Neural cell (in vitro differentiated cells): Measurements from ENCODE around the gene BICRA. TPM values are rescaled to one million over a fixed set of nuclear protein-coding genes. Genes with fewer than 3 reads are reported as not detected.
A peak's percentile ranks its signal among the peaks of the same experiment; 100 is the strongest.

Experiments used
- H2AFZ ChIP-seq: fragments of 200-600, 300-800 bp; sonication (generic), shearing (Covaris generic); 2 replicates; pipeline ENCODE4 v1.6.0; 2014; ENCODE audit warnings: low read depth, mild to moderate bottlenecking, antibody characterized with exemption, low read length, moderate library complexity
- H3F3A ChIP-seq: fragments of 200-600 bp; shearing (Covaris generic); 2 replicates; pipeline ENCODE4 v1.6.1; 2016; ENCODE audit warnings: mild to moderate bottlenecking, moderate library complexity, mixed read lengths, antibody characterized with exemption, low read length; ENCODE audit not compliant: insufficient read depth, poor library complexity, severe bottlenecking
- H3K27ac ChIP-seq: fragments of 200-600, 300-800 bp; sonication (generic), shearing (Covaris generic); 2 replicates; pipeline ENCODE4 v1.5.1; 2014; ENCODE audit warnings: mild to moderate bottlenecking, low read length, moderate library complexity
- H3K27me3 ChIP-seq: fragments of 300-800, 200-600 bp; sonication (generic), shearing (Covaris generic); 2 replicates; pipeline ENCODE4 v1.6.0; 2014; ENCODE audit warnings: mild to moderate bottlenecking, low read depth, low read length, moderate library complexity; ENCODE audit not compliant: insufficient read depth
- H3K36me3 ChIP-seq: fragments of 300-800, 200-600 bp; sonication (generic), shearing (Covaris generic); 2 replicates; pipeline ENCODE4 v1.5.1; 2014; ENCODE audit warnings: mild to moderate bottlenecking, antibody characterized with exemption, low read length, moderate library complexity; ENCODE audit not compliant: insufficient read depth
- H3K4me2 ChIP-seq: fragments of 300-800, 200-600 bp; sonication (generic), shearing (Covaris generic); 2 replicates; pipeline ENCODE4 v1.6.0; 2014; ENCODE audit warnings: mild to moderate bottlenecking, low read length
- H3K4me3 ChIP-seq: fragments of 300-800, 200-600 bp; sonication (generic), shearing (Covaris generic); 2 replicates; pipeline ENCODE4 v1.5.1; 2014; ENCODE audit warnings: mild to moderate bottlenecking, low read length, moderate library complexity
- H3K79me2 ChIP-seq: fragments of 200-600 bp; shearing (Covaris generic); replicated peaks from 2 replicates; pipeline ENCODE4 v1.6.0; 2014; ENCODE audit warnings: mild to moderate bottlenecking, low read length, moderate library complexity; ENCODE audit not compliant: insufficient read depth
- H3K9ac ChIP-seq: fragments of 300-800, 200-600 bp; sonication (generic), shearing (Covaris generic); 2 replicates; pipeline ENCODE4 v1.6.1; 2016; ENCODE audit warnings: mild to moderate bottlenecking, low read length, mixed read lengths
- H3K9me2 ChIP-seq: fragments of 200-600 bp; shearing (Covaris generic); 2 replicates; pipeline ENCODE4 v1.6.1; 2016; ENCODE audit warnings: mild to moderate bottlenecking, low read length, mixed read lengths; ENCODE audit not compliant: insufficient read depth
- H3K9me3 ChIP-seq: fragments of 200-600, 300-800 bp; sonication (generic), shearing (Covaris generic); 2 replicates; pipeline ENCODE4 v1.6.1; 2016; ENCODE audit warnings: mild to moderate bottlenecking, mixed run types, low read length, moderate library complexity, mixed read lengths
- H4K20me1 ChIP-seq: fragments of 200-600 bp; shearing (Covaris generic); 2 replicates; pipeline ENCODE4 v1.6.1; 2016; ENCODE audit warnings: mild to moderate bottlenecking, mixed run types; ENCODE audit not compliant: insufficient read depth
- EP300 ChIP-seq: fragments of 450-650 bp; conservative IDR thresholded peaks from 2 replicates; pipeline ENCODE4 v1.6.1; 2014; ENCODE audit warnings: antibody characterized with exemption, mild to moderate bottlenecking, moderate library complexity; ENCODE audit not compliant: poor library complexity, severe bottlenecking
- EZH2 ChIP-seq: fragments of 200-600, 300-800 bp; shearing (Covaris generic), sonication (generic); IDR thresholded peaks from 2 replicates; pipeline ENCODE4 v1.6.1; 2014; ENCODE audit warnings: antibody characterized with exemption, low read length, borderline replicate concordance, mild to moderate bottlenecking; ENCODE audit not compliant: insufficient read depth, poor library complexity, severe bottlenecking
- MXI1 ChIP-seq: fragments of 450-650 bp; conservative IDR thresholded peaks from 2 replicates; pipeline ENCODE4 v1.6.1; 2014; ENCODE audit warnings: antibody characterized with exemption, mild to moderate bottlenecking; ENCODE audit not compliant: poor library complexity, severe bottlenecking
- POLR2AphosphoS5 ChIP-seq: IDR thresholded peaks from 2 replicates; pipeline ENCODE4 v1.6.1; 2012
- RAD21 ChIP-seq: fragments of 450-650 bp; conservative IDR thresholded peaks from 2 replicates; pipeline ENCODE4 v1.6.1; 2014; ENCODE audit warnings: antibody characterized with exemption, mild to moderate bottlenecking, moderate library complexity
- SMC3 ChIP-seq: fragments of 450-650 bp; conservative IDR thresholded peaks from 2 replicates; pipeline ENCODE4 v1.6.1; 2014; ENCODE audit warnings: antibody characterized with exemption, mild to moderate bottlenecking, moderate library complexity; ENCODE audit not compliant: poor library complexity
- TAF1 ChIP-seq: IDR thresholded peaks from 2 replicates; pipeline ENCODE4 v1.6.1; 2012; ENCODE audit warnings: low read depth
- polyA minus RNA-seq: library from RNA; depleted of rRNA, polyadenylated mRNA; stranded (reverse); fragments of >200 nt; gene quantifications from 2 replicates; pipeline ENCODE4 v1.2.3, GENCODE V29; 2014
- polyA plus RNA-seq: library from polyadenylated mRNA; depleted of rRNA; stranded (reverse); fragments of >200 nt; gene quantifications from 2 replicates; pipeline ENCODE4 v1.2.3, GENCODE V29; 2014
- TF ChIP-seq, protein P1 (sequence below): IDR thresholded peaks from 2 replicates; pipeline ENCODE4 v1.6.1; 2012; ENCODE audit warnings: borderline replicate concordance
- TF ChIP-seq, protein P2 (sequence below): fragments of 450-650 bp; IDR thresholded peaks from 2 replicates; pipeline ENCODE4 v1.5.1; 2014; ENCODE audit warnings: antibody characterized with exemption, mild to moderate bottlenecking, moderate library complexity; ENCODE audit not compliant: poor library complexity, severe bottlenecking

BICRA gene
- polyA plus RNA-seq (0.11 and 3.4 TPM in 2 replicates), polyA minus RNA-seq (17.0 and 20.4 TPM in 2 replicates)

DNA sequence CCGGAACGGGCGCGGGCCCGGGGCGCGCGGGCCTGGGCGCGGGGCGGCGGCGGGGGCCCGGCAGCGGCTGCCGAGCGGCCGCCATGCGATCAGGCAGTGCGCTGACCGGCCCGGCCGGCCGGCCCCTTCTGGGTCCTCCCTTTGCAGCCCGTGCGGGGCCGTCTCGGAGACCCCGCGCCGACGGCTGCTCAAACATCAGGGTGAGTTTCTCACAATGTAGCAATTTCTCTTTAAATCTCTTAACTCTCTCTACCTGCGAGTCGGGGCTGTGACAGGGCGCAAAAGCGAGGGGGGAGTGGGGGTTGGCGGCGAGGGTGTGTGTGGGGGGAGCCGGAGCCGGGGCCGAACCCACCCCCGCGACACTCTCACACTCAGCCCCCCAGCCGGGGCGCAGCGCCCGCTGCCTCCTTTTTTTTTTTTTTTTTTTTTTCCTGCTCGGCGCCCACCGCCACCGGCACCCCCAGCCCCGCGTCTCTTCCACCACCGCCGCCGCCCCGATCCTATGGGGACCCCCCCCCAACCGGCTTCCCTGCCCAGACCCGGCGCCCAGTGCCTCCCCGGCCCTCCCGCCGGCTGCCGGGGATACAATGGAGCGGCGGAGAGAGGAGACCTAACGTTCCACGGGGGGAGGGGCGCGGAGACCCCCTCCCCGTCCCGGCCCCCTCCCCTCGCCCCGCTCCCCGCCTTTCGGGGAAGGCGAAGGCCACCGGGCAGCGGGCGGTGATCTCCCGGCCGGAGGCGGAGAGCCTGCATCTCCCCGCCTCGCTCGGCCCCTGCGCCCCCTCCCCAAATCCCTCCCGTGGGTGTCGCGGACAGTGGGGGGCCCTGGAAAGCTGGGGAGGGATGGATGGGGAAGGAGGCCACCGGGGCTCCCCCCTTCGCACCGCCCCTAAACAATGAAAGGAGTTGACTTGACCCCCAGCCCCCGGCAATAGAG, at the start of gene BICRA:
BICRA (plus strand) TSS at position 166 of the 937 bp plus-strand sequence. CDS start 64,441 bp downstream, outside the sequence.
- H3K79me2 ChIP-seq: peaks cover 48% of the 10 kb centered on the region
- H3K4me3 ChIP-seq: peak within 1 kb of the TSS; percentile 100
- peak within 1 kb of the TSS; percentile 95 for H3K4me2 ChIP-seq
- peak within 1 kb of the TSS; percentile 98 for H3K9ac ChIP-seq
- H3K27ac ChIP-seq: peak within 1 kb of the TSS; percentile 98
- TF ChIP-seq EZH2 (no peak), TAF1 (peak; percentile 29), SMC3 (no peak), POLR2AphosphoS5 (peak; percentile 74)
- TF ChIP-seq, protein P1, sequence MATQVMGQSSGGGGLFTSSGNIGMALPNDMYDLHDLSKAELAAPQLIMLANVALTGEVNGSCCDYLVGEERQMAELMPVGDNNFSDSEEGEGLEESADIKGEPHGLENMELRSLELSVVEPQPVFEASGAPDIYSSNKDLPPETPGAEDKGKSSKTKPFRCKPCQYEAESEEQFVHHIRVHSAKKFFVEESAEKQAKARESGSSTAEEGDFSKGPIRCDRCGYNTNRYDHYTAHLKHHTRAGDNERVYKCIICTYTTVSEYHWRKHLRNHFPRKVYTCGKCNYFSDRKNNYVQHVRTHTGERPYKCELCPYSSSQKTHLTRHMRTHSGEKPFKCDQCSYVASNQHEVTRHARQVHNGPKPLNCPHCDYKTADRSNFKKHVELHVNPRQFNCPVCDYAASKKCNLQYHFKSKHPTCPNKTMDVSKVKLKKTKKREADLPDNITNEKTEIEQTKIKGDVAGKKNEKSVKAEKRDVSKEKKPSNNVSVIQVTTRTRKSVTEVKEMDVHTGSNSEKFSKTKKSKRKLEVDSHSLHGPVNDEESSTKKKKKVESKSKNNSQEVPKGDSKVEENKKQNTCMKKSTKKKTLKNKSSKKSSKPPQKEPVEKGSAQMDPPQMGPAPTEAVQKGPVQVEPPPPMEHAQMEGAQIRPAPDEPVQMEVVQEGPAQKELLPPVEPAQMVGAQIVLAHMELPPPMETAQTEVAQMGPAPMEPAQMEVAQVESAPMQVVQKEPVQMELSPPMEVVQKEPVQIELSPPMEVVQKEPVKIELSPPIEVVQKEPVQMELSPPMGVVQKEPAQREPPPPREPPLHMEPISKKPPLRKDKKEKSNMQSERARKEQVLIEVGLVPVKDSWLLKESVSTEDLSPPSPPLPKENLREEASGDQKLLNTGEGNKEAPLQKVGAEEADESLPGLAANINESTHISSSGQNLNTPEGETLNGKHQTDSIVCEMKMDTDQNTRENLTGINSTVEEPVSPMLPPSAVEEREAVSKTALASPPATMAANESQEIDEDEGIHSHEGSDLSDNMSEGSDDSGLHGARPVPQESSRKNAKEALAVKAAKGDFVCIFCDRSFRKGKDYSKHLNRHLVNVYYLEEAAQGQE: peak; percentile 65
- TF ChIP-seq, protein P2, sequence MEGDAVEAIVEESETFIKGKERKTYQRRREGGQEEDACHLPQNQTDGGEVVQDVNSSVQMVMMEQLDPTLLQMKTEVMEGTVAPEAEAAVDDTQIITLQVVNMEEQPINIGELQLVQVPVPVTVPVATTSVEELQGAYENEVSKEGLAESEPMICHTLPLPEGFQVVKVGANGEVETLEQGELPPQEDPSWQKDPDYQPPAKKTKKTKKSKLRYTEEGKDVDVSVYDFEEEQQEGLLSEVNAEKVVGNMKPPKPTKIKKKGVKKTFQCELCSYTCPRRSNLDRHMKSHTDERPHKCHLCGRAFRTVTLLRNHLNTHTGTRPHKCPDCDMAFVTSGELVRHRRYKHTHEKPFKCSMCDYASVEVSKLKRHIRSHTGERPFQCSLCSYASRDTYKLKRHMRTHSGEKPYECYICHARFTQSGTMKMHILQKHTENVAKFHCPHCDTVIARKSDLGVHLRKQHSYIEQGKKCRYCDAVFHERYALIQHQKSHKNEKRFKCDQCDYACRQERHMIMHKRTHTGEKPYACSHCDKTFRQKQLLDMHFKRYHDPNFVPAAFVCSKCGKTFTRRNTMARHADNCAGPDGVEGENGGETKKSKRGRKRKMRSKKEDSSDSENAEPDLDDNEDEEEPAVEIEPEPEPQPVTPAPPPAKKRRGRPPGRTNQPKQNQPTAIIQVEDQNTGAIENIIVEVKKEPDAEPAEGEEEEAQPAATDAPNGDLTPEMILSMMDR: no peak
- no peaks in the 10 kb centered on the region for H3F3A ChIP-seq
- peak within 1 kb of the TSS; percentile 88 for H2AFZ ChIP-seq
- H3K9me3 ChIP-seq: no peaks in the 10 kb centered on the region
- no peaks in the 10 kb centered on the region for H4K20me1 ChIP-seq
- H3K27me3 ChIP-seq: no peaks in the 10 kb centered on the region
- no peaks in the 10 kb centered on the region for H3K36me3 ChIP-seq
- H3K9me2 ChIP-seq: no peaks in the 10 kb centered on the region

DNA sequence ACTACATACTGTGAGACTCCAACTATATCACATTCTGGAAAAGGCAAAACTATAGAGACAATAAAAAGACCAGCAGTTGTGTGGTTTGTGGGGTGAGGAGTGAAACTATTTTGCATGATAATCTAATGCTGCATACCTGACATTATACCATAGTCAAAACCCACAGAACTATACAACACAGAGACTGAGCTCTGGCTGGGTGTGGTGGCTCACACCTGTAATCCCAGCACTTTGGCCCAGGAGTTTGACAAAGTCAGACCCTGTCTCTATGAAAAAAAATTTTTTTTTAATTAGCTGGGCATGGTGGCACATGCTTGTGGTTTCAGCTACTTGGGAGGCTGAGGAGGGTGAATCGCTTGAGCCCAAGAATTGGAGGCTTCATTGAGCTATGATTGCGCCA, 47.9 kb upstream of the BICRA start:
- Histone ChIP-seq H3K9ac (no peak overlapping the region), H3K4me3 (no peak overlapping the region), H3K4me2 (no peak overlapping the region), H2AFZ (no peak overlapping the region), H4K20me1 (no peaks in the 10 kb centered on the region), H3F3A (no peaks in the 10 kb centered on the region), H3K27me3 (no peaks in the 10 kb centered on the region), H3K27ac (no peak overlapping the region), H3K36me3 (no peaks in the 10 kb centered on the region), H3K9me3 (no peaks in the 10 kb centered on the region), H3K79me2 (no peaks in the 10 kb centered on the region), H3K9me2 (no peaks in the 10 kb centered on the region)
- TF ChIP-seq TAF1 (no peak), RAD21 (no peak), EZH2 (no peak), MXI1 (no peak), EP300 (no peak)
- TF ChIP-seq, protein P2: no peak
